Measurements from ENCODE around the gene IDUA.
"Not testable (repeated sequence)": the region's sequence is repeated elsewhere in the genome, so short reads cannot be mapped to it uniquely, and the experiment has no call there.

IDUA gene
- total RNA-seq: 8.9 to 28.6 (median 18.1) reads per million in 9 experiments

- Mint-ChIP-seq H3K27me3 (no peaks in the 10 kb centered on the region), H3K36me3 (ENCODE audit: insufficient read depth) (no peaks in the 10 kb centered on the region), H3K4me1 (ENCODE audit: low read depth in 2 of 2) (peaks cover 7 to 14% of the 10 kb centered on the region in 2 donors), H3K27ac (peak within 1 kb of the TSS; percentile 65 to 67), H3K9me3 (no peaks in the 10 kb centered on the region), H3K4me3 (peak within 1 kb of the TSS; percentile 82 to 89)
- DNase-seq (peak; percentile 81), ATAC-seq (replicated peaks) (peak; percentile 88)
Observed at GRCh38 chr4:986879-987623, at the start of gene IDUA. Gene IDUA (plus strand): TSS chr4:987044. CDS start chr4:987085, 41 bp downstream.

GRCh38 chr4:939508-939907 lies 47.3 kb upstream of the IDUA start:
- DNase-seq; ATAC-seq (replicated peaks); H3K27me3 Mint-ChIP-seq; H3K9me3 Mint-ChIP-seq; H3K4me3 Mint-ChIP-seq; H3K4me1 Mint-ChIP-seq (ENCODE audit: low read depth in 2 of 2); H3K27ac Mint-ChIP-seq: not testable (repeated sequence)
- peaks cover 10% of the 10 kb centered on the region for H3K36me3 Mint-ChIP-seq (ENCODE audit: insufficient read depth)

GRCh38 chr4:945274-946102 lies 41.4 kb upstream of the IDUA start:
- Mint-ChIP-seq H3K4me3 (no peak overlapping the region), H3K4me1 (ENCODE audit: low read depth in 2 of 2) (peaks cover 5% of the 10 kb centered on the region in 2 donors), H3K36me3 (ENCODE audit: insufficient read depth) (peaks cover 7% of the 10 kb centered on the region), H3K27me3 (no peaks in the 10 kb centered on the region), H3K9me3 (no peaks in the 10 kb centered on the region), H3K27ac (peak overlapping the region in 1 of 2 donors; percentile 24)
- ATAC-seq (replicated peaks): no peak
- no peak for DNase-seq

GRCh38 chr4:946103-946450 lies 40.8 kb upstream of the IDUA start:
- H3K36me3 Mint-ChIP-seq (ENCODE audit: insufficient read depth): peaks cover 8% of the 10 kb centered on the region
- no peaks in the 10 kb centered on the region for H3K27me3 Mint-ChIP-seq
- H3K27ac Mint-ChIP-seq: peak overlapping the region in 1 of 2 donors; percentile 24
- peaks cover 5% of the 10 kb centered on the region in 2 donors for H3K4me1 Mint-ChIP-seq (ENCODE audit: low read depth in 2 of 2)
- no peak for DNase-seq
- H3K9me3 Mint-ChIP-seq: no peaks in the 10 kb centered on the region
- no peak overlapping the region for H3K4me3 Mint-ChIP-seq
- ATAC-seq (replicated peaks): no peak

- DNase-seq: no peak
- Mint-ChIP-seq H3K27me3 (no peaks in the 10 kb centered on the region), H3K36me3 (ENCODE audit: insufficient read depth) (peaks cover 13% of the 10 kb centered on the region), H3K4me1 (ENCODE audit: low read depth in 2 of 2) (peaks cover 5% of the 10 kb centered on the region in 2 donors), H3K4me3 (no peak overlapping the region), H3K27ac (no peak overlapping the region), H3K9me3 (no peaks in the 10 kb centered on the region)
- no peak for ATAC-seq (replicated peaks)
Observed at GRCh38 chr4:946517-947471, 40.0 kb upstream of the IDUA start.

- no peak for DNase-seq
- H3K4me3 Mint-ChIP-seq: no peak overlapping the region
- H3K27me3 Mint-ChIP-seq: no peaks in the 10 kb centered on the region
- H3K9me3 Mint-ChIP-seq: no peaks in the 10 kb centered on the region
- peaks cover 5 to 8% of the 10 kb centered on the region in 2 donors for H3K4me1 Mint-ChIP-seq (ENCODE audit: low read depth in 2 of 2)
- no peak for ATAC-seq (replicated peaks)
- H3K27ac Mint-ChIP-seq: peak overlapping the region in 1 of 2 donors; percentile 62
- H3K36me3 Mint-ChIP-seq (ENCODE audit: insufficient read depth): peaks cover 14% of the 10 kb centered on the region
Observed at GRCh38 chr4:947491-947971, 39.3 kb upstream of the IDUA start.

- no peaks in the 10 kb centered on the region for H3K27me3 Mint-ChIP-seq
- no peak overlapping the region for H3K4me3 Mint-ChIP-seq
- peak overlapping the region in 1 of 2 donors; percentile 62 for H3K27ac Mint-ChIP-seq
- no peaks in the 10 kb centered on the region for H3K9me3 Mint-ChIP-seq
- peaks cover 12% of the 10 kb centered on the region for H3K36me3 Mint-ChIP-seq (ENCODE audit: insufficient read depth)
- DNase-seq (no peak), ATAC-seq (replicated peaks) (no peak)
- peaks cover 5 to 8% of the 10 kb centered on the region in 2 donors for H3K4me1 Mint-ChIP-seq (ENCODE audit: low read depth in 2 of 2)
Observed at GRCh38 chr4:948101-948935, 38.5 kb upstream of the IDUA start.

GRCh38 chr4:948936-949300 lies 37.9 kb upstream of the IDUA start:
- H3K4me3 Mint-ChIP-seq: no peak overlapping the region
- no peaks in the 10 kb centered on the region for H3K27me3 Mint-ChIP-seq
- peak overlapping the region; percentile 62 for H3K27ac Mint-ChIP-seq
- peaks cover 5 to 8% of the 10 kb centered on the region in 2 donors for H3K4me1 Mint-ChIP-seq (ENCODE audit: low read depth in 2 of 2)
- ATAC-seq (replicated peaks) (no peak), DNase-seq (no peak)
- H3K36me3 Mint-ChIP-seq (ENCODE audit: insufficient read depth): peaks cover 15% of the 10 kb centered on the region
- H3K9me3 Mint-ChIP-seq: no peaks in the 10 kb centered on the region

GRCh38 chr4:949656-950055 lies 37.2 kb upstream of the IDUA start:
- Mint-ChIP-seq H3K36me3 (ENCODE audit: insufficient read depth) (peaks cover 18% of the 10 kb centered on the region), H3K9me3 (no peaks in the 10 kb centered on the region), H3K4me1 (ENCODE audit: low read depth in 2 of 2) (peaks cover 5 to 8% of the 10 kb centered on the region in 2 donors), H3K4me3 (no peak overlapping the region), H3K27me3 (no peaks in the 10 kb centered on the region), H3K27ac (peak overlapping the region in 1 of 2 donors; percentile 62)
- no peak for DNase-seq
- no peak for ATAC-seq (replicated peaks)

GRCh38 chr4:950136-951020 lies 36.5 kb upstream of the IDUA start:
- Mint-ChIP-seq H3K27me3 (no peaks in the 10 kb centered on the region), H3K4me3 (no peak overlapping the region), H3K36me3 (ENCODE audit: insufficient read depth) (peaks cover 23% of the 10 kb centered on the region), H3K4me1 (ENCODE audit: low read depth in 2 of 2) (peaks cover 5% of the 10 kb centered on the region in 2 donors), H3K9me3 (no peaks in the 10 kb centered on the region), H3K27ac (no peak overlapping the region)
- ATAC-seq (replicated peaks) (no peak), DNase-seq (no peak)

GRCh38 chr4:951186-951585 lies 35.7 kb upstream of the IDUA start:
- ATAC-seq (replicated peaks) (no peak), DNase-seq (no peak)
- Mint-ChIP-seq H3K4me1 (ENCODE audit: low read depth in 2 of 2) (peaks cover under 1 to 3% of the 10 kb centered on the region in 2 donors), H3K27ac (no peak overlapping the region), H3K36me3 (ENCODE audit: insufficient read depth) (peaks cover 25% of the 10 kb centered on the region), H3K9me3 (no peaks in the 10 kb centered on the region), H3K4me3 (no peak overlapping the region), H3K27me3 (no peaks in the 10 kb centered on the region)
